HG02571 (cell line): ENCODE measurements around the gene SAMD13.

ENCODE experiments used
- ATAC-seq: cut with Tn5 transposase; IDR thresholded peaks from one replicate; pipeline ENCODE4 v1.9.1; 2021; ENCODE audit warnings: mild to moderate bottlenecking, moderate library complexity; ENCODE audit not compliant: unreplicated experiment

The SAMD13 gene

DNA sequence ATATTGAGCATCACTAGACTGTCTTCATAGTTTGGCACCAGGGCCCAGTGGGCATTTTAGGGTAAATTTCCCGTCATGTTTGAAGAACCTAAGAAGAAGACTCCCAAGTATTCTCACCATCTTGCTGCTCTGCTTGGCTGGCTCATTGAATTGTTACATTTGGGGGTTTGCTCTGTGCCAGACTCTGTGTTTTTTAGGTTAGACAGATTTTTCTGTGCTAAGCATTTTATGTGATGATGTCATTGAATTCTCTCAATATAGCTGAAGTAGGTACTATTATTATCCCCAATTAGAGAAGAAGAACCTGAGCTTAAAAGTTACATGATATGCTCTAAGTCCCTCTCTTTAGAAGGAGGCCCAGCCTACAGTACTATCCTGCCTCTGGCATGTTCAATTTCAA, 68.8 kb downstream of the SAMD13 start:
- ATAC-seq, result no peak

DNA sequence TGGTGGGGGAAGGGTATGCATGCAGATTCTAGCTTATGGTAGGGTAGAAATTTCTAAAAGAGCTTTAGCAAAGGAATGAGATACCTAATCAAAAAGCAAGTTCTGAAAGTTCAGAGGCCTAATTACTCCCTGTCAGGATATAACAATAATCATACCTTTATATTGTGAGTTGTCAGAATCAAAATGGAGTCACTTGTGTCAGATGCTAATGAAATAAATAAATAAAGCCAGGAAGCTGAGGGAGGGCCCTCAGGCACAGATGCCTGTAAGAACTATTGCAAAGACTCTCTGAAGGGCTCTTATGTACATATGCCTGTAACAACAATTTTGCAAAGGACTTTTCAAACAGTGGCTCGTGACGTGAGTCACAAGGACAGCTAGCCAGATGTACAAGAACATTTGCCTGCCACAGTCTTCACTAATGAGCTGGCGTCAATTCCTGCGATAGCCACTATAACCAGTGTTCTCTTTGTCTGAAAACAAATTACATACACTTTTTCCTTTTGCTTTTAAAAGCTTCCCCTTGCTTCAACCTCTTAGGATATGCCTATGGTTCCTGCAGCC, 69.4 kb downstream of the SAMD13 start:
- no peak for ATAC-seq

DNA sequence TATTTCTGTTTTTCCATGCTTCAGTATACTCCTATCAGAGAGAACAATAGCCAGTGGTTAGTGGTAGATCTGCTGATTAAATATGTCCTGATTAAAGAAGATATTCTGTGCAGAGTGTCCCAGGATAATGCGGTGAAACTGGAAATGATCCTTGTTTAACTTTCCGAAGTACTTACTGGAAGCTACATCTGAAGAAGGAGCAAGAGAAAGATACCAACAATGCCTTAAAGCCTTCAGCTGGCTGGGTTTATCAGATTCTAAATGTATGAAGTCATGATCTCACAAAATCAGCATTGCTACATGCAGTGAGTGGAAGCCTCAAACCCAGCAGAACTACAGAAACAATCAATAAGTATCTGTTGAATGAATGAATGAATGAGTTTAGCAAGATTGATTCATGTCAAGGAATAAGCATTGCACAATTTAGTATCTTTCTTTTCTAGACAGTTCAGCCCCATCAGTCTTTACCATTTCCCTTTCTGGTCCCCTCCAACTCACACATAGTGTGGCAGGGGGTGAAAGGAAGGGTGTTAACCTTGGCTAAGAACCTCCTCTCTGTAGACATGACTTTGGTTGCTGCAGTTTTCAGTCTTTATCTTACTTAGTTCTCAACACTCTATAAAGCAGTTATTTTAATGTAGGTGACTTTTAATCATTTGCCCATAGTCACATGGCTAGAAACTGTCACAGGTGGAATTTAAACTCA, 72.1 kb downstream of the SAMD13 start:
- no peak for ATAC-seq

DNA sequence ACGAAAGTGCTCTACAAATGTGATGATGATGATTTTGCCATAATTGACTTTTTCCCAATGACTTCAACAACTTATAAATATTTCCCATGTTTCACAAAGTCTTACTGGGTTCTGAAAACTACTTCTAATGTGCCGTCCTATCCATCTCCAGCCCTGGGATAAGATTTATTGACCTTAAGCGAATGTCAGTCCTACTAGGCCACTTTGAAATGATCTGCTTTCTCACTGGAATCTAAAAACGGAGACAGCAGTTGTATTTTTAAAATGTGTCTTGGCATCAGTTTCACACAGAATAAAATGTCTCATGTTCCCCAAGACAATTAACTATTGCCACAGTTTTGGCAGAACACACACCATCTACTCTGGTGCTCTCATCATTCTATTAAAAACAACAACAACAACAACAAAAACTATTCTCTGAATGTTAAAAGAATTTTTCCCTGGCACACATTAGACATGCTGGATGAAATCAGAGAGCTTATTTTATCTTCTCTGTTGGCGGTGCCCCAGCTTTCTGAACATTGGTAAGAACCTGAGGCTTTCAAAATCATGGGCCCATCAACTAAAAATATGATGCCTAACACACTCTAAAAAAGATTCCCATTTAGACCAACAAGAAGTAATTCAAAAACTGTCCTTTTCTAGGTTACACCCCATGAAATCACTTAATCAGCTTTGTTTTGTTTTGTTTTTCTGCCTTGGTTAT, 73.6 kb downstream of the SAMD13 start:
- no peak for ATAC-seq

DNA sequence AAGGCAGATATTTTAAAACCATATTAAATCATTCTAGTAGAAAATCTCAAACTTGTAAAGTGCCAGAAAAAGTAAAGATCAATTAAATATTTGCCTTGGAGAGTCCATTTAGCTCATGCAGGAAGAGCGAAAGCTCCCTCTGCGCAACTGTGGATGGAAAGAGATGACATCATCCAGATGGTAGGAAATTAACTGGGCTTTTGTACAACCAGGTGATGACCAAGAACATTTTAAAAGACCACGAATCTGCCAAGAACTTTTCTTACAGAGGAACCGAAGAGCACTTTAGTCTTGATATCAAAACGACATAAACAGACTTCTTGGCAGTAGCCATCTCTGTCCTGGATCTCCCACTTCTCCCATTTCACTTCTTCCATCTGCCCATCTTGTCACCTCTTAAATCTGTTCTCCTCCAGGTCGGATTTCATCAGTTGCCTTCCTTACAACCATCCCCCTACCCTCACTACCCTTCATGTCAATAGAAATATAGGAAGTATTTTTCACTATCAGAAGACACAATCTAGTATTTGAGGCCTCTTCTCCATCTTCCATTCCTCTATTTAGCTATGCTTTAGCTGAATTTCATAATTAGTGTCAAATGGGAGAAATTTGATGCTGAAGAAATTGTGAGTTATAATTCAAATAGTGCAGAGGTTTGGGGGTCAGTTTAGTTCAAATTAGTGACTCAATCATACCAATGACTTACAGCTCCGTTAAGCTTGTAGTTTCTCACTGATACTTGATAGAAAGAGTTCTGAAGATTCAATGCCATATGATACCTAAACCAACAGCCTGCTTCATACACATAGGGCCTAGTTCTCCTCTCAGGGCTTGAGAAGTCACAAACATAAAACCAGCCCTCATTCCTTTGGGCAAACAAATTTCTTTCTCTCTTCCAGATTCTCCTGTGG, 74.7 kb downstream of the SAMD13 start:
- no peak for ATAC-seq

DNA sequence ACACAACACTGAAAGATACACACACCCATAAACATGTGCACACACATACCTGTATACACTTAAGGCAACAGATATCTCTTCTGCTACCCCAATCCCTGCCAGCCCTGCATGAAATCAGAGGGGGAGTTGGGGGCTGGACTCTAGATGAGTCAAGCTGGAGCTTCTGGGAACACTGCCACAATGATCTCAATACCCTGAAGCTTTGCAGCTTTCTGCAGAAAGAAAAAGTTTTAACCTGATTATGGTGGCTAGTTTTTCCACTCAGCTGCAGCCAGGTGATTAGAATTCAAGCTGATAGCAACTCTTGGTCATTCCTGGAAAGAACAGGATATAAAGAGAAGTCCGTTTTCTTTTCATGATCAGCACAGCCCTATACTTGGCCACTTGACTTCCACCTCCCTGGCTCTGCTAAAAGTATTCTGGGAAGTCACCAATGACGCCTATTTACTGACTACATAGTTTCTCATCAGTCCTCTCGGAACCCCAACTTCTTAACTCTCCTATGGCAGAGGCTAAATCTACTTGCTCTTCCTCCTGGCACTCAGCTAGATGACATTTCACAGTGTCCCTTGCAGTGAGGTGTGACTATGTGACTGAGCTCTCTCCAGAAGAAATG, 76.1 kb downstream of the SAMD13 start:
- no peak for ATAC-seq

DNA sequence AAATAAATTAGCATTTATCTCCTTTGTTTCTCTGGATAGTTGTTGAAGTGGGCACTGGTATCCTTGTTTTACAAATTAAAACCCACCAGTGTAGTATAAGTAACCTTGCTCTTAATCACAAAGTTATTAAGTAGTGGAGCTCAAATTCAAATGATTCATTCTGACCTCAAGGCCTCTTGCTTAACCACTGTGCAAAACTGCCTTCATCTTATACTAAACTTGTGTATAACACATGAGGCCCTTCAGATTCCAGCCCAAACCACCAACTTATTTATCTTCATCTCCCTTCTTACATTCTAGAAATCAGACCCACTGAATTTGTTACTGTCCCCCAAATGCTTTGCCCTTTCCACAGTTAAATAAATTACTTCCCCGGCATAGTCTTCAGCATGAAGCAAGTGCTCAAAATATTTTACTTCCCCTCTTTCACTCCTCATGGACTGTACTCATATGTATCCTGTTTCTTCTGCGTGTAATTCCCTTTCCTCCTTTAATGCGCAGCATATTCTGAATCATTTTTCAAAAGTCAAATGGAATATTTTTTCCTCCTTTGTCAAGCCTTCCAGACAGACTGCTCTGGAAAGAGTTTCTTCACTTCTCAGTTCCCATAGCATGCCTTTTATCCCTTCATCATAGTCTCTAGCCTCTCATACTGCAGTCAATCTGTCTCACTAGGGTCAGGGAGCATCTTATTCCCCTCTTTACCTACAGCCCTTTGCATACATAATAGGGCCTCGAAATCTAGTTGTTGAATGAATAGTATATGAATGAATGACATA, 77.8 kb downstream of the SAMD13 start:
- ATAC-seq, result no peak

DNA sequence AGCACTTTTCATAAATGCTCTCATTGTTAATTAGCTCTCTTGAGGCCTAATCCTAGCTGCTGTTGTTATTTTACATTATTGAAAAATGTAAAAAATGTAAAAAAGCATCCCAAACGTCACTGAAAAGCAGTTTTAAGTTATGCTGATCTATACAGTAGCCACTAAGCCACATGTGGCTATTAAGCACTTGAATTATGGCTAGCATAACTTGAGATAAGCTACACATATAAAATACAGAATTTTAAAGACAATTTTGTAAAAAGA, 78.3 kb downstream of the SAMD13 start:
- no peak for ATAC-seq

DNA sequence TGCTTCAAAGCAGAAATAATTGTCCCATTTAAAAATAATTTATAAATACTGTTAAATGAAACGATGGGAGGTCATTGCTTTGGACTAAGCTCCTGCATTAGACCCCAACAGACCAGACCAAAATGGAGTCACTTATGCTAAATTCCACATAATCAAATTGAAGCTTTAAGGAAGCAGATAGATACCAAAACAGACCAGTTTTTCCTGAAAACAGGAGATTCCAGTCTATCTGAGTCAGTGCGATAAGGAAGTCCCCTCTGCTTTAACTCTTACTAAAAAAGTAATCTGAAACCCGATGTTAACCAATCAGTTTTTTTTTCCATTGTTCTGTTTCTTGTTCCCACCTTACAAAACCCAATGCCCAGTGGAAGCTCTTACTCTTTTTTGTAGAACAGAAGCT, 80.6 kb downstream of the SAMD13 start:
- ATAC-seq, result no peak

DNA sequence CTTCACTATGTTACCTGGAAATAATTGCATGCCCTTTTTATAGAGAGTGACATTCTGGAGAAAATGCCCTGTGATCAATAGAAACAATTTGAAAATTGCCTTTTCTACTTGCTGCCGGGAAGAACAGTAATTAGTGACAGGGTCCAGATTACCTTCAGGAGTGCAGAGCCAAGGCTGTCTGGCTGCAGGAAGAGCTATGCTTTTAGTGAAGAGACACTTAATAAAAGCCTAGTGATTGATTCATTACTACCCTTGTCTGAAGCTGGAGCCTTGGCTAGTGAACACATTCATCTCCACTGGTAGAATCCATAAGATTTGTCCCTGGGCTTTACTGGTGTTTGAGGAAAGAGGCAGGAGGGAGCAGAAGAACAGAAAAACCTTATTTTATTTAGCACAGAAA, 83.8 kb downstream of the SAMD13 start:
- ATAC-seq, result no peak

DNA sequence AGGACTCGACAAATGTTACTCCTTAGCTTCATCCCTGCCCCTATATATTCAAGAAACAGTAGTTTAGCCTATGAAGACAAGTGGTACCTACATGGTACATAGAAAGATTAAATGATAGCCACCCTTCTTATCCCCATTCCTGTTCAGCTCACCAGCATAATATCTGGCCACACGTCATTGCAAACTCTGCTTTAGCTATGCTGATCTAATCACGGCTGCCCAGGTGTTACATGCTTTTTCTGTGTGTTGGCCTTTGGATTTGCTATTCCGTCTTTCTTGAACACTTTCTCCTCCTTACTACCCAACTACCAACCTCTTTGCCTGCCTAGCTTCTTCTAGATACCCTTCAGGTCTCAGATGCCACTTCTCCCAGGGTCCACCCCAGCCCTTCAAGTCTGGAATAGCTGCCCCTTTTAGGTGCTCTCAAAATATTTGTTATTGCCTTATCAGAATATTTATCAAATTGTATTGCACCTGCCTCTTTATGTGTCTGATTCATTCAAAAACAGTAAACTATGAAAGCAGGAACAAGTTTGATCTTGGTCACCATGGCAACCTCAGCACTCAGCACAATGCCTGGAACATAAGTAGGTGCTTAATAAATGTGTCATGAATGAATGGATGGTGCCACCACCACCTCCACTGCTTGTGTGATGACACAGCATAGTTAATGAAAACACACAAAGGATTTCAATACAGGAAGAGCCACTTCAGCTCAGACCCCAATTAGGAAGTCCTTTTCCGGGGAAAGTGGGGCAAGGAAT, 85.4 kb downstream of the SAMD13 start:
- no peak for ATAC-seq

DNA sequence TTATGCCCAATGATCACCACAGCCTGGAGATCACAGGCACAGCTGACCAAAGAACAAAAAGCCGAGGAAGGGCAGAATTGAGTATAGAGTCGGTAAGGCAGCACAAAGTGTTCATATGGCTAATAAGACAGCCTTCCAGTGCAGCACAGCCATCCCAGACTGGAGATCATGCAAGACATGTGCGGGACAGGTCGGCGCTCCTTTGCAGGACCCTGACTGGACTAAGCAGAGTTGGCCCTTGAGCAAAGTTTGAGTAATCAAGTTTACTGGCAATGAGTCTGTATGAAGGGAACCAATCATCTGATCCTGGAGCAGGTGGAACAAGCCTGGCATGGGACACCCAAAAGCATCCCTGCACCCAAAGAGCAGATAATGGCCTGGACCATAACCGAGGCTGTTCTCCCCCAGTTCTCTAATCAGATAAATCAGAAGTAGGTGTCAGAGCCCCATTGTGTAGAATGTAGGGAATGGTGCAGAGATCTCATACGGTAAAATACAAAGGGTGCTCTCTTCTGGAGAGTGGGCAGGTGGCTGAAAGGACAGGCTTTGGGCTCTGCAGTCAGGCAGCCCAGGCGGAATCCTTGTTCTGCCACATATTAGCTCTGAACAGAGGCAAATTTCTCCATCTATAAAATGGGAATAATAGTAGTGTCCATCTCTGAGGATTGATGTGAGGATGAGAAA, 86.1 kb downstream of the SAMD13 start:
- ATAC-seq, result no peak

DNA sequence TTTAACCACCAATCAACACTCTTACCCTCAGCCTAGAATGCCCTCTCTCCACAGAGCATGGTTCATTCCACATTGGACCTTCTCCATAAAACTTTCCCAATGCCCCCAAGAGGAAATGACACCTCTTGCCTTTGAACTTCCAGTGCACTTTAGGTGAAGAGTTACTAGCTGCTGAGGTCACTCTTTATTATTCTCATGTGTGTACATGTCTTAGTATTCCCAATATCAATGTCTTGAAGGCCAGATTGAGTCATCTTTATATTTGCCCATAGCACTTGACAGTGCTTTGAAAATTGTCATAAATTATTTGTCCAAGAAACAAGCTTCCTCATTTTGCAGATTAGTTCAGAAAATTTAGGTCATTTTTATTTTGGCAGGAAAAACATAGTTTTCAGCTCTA, 88.7 kb downstream of the SAMD13 start:
- no peak for ATAC-seq

DNA sequence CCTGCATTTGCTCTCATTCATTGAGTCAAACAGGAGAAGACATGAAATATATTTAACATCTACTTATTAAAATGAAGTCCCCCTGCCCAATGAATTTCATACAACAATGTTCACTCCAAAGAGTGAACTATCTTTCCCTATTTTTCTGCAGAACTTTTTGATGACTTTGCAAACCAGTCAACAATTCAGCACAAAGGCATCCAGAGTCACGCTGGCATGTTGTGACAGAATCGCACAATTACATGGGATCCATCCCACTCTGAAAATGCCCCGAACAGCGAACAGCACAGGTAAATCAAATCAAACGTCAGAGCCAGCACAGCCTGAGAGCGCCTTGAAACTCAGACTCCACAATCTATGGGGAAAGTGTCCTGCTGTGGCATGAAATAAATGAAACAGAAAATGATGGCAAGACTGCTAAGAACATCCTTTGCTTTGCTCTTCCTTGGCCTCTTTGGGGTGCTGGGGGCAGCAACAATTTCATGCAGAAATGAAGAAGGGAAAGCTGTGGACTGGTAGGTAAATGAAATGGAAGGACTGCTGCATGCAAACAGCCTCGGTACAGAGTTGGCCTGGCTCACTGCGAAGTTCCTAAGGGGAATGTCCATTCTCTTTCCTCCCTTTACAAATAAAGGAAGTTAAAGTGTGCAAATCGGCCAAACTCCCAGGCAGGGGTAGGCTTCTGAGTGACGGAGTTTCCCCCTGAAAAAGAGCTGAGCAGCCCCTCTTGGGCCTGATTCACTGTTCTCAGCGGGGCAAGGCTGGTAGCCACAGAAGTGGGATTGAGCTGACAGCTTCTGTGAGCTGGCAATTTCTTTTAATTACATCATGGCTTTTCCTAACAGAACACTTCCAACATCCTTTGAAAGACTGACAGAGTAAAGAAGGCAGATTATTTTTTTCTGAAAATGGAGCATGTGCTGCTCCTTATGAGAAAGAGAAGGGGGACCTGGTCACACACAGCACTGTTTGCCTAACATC, 97.0 kb downstream of the SAMD13 start, which contains the start of gene DNASE2B:
Gene DNASE2B (plus strand): TSS at position 310 of the 981 bp plus-strand sequence. CDS start 81 bp downstream, at position 391.
- no peak for ATAC-seq
